GM10248 (cell line): Measurements from ENCODE around the gene AQP2.

Experiments
- CTCF ChIA-PET: fragments of 300-600 bp; sonication (Branson Sonifier 250); formaldehyde crosslinking; extraction: SDS; loops from one replicate; lab custom pipeline; 2021; ENCODE audit warnings: antibody characterized with exemption; lab: Yijun Ruan, JAX
- POLR2A ChIA-PET: fragments of 350-650 bp; sonication (Branson Sonifier 250); formaldehyde crosslinking; extraction: SDS; loops from one replicate; lab custom pipeline; 2020; ENCODE audit warnings: antibody characterized with exemption; lab: Yijun Ruan, JAX
- DNase-seq: peaks from one replicate; pipeline ENCODE4 v3.0.0; 2012; ENCODE audit errors: extremely low spot score
- TF ChIP-seq, protein P1 (sequence below): IDR thresholded peaks from 2 replicates; pipeline ENCODE4 v1.5.1; 2012; ENCODE audit warnings: mild to moderate bottlenecking, low read depth; ENCODE audit errors: extremely low read depth, missing control alignments, control extremely low read depth

The AQP2 gene

DNA sequence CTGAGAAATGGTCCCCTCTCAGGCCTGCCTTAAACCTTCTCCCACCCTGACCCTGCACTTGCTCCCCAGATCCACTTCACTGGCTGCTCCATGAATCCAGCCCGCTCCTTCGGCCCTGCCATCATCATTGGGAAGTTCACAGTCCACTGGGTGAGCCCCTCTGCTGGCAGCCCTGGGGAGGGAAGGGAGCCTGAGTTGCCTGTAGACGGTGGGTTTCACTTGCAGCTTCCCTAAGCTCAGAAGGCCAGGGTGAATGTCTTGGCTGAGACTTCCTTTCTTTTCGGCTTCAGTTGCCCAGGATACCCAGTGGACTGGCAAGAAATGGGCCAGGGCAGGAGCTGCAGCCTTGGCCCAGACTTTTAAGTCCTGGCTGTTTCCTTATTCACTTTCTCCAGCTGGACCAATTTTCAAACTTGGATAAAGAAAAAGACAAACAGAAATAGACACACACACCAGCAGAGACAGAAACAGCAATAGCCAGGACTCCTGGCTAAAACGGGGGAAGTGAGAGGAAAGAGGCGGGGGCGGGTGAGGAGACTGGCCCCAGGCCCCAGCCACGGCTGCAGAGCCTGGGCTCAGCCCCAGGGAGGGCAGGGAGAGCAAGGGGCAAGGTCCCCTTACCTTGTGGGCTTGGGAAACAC, 24.3 kb downstream of the AQP2 start:
- CTCF ChIA-PET = interaction anchor here (1.2 to 2.8 kb wide), 4 partner anchors 16 to 96 kb away, joined by 3 to 9 read pairs (median 8); no protein-coding TSS in a partner anchor
- TF ChIP-seq, protein P1, sequence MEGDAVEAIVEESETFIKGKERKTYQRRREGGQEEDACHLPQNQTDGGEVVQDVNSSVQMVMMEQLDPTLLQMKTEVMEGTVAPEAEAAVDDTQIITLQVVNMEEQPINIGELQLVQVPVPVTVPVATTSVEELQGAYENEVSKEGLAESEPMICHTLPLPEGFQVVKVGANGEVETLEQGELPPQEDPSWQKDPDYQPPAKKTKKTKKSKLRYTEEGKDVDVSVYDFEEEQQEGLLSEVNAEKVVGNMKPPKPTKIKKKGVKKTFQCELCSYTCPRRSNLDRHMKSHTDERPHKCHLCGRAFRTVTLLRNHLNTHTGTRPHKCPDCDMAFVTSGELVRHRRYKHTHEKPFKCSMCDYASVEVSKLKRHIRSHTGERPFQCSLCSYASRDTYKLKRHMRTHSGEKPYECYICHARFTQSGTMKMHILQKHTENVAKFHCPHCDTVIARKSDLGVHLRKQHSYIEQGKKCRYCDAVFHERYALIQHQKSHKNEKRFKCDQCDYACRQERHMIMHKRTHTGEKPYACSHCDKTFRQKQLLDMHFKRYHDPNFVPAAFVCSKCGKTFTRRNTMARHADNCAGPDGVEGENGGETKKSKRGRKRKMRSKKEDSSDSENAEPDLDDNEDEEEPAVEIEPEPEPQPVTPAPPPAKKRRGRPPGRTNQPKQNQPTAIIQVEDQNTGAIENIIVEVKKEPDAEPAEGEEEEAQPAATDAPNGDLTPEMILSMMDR = no peak
- DNase-seq = no peak
- POLR2A ChIA-PET = no interaction called here

DNA sequence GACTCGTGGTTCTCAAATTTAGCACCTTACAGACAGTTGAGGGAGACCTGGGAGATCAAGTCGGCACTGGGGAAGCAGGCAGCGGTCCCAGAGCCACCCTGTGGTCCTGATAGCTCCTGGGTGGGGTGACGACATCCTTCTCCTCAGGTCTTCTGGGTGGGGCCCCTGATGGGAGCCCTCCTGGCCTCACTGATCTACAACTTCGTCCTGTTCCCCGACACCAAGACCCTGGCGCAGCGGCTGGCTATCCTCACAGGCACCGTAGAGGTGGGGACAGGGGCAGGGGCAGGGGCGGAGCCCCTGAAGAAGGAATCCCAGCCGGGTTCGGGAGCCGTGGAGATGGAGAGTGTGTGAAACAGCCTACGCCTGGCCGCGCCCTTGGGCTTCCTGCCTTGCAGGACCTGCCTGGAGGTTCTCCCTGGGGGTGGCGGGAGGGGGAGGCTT, 24.8 kb downstream of the AQP2 start:
- ChIA-PET CTCF (interaction anchor here (1.2 to 13.0 kb wide), 5 partner anchors 8 to 95 kb away, joined by 3 to 193 read pairs (median 8); no protein-coding TSS in a partner anchor), POLR2A (no interaction called here)

DNA sequence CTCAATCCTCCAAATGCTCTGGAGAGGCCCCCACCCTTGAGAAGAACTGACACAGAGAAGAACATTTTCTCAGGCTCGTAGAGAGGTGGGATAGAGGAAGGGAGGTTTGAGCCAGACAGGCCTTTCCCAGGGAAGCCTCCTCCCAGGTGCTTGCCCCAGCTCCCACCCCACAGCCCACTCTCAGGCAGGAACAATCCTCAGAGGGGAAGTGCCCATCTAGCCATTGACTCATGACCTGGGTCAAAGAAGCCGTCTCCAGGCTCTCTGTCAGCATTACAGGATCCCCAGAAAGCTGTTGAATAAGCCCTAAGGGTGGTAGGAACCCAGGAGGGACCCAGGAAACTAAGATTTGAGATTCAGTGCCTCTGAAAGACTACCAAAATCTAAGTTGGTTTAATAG, 26.0 kb downstream of the AQP2 start:
- TF ChIP-seq, protein P1 = no peak
- ChIA-PET CTCF (interaction anchor here (0.7 to 13.0 kb wide), 4 partner anchors 10 to 79 kb away, joined by 3 to 193 read pairs (median 6); no protein-coding TSS in a partner anchor), POLR2A (no interaction called here)
- no peak for DNase-seq

More for the DNA sequence above, 24.8 kb downstream of the AQP2 start:
- DNase-seq = no peak
- TF ChIP-seq, protein P1 = no peak

DNA sequence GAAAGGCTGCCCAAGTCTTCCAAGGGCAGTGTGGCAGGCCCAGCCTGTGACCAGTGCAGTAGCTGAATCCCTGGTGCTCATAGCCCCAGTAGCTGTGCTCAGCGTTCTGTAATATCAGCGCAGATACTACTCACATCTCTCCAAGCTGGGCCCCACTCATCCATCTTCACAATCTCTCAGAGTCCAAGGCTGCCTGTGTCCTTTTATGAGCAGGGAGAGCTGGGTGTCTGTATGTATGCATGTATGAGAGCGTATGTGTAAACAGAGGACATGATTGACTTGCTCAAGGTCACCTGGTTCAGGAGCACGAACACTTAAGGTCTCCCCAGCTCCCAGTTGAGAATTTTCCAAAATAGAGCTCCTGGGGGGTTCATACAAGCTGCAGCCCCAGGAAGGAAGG, 27.6 kb downstream of the AQP2 start:
- DNase-seq = no peak
- CTCF ChIA-PET = interaction anchor here (0.8 to 13.0 kb wide), 8 partner anchors 11 to 111 kb away, joined by 3 to 193 read pairs (median 6); no protein-coding TSS in a partner anchor
- POLR2A ChIA-PET = no interaction called here
- TF ChIP-seq, protein P1 = no peak

DNA sequence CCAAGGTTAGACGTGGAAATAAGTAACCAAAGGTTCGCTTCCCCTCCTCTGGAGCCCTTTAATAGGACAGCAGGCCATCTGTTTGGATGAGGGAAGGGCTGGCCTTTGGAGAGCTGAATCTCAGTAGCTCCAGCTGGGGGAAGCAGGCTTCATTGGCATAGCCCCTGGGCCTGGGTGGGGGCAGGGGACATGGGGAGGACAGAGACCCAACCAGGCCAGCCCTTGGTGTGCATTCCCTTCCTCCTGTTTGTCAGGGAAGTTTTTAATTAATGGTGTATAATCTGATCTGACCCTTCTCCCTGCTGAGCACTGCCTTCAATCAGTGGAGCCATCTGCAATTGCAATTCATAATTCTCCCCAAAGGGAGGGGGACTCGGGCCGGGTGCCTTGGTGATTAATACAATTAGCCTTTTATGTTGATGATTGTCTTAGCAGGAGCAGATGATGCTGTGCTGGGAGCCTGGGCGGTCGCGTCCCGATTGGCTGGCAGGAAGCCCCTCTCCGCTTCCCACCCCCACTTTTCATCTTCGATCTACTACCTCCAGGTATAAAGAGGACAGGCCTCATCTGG, 28.6 kb downstream of the AQP2 start:
- CTCF ChIA-PET = interaction anchor here (1.2 to 13.0 kb wide), 7 partner anchors 12 to 112 kb away, joined by 4 to 193 read pairs (median 10); no protein-coding TSS in a partner anchor
- DNase-seq = no peak
- TF ChIP-seq, protein P1 = no peak
- POLR2A ChIA-PET = no interaction called here

DNA sequence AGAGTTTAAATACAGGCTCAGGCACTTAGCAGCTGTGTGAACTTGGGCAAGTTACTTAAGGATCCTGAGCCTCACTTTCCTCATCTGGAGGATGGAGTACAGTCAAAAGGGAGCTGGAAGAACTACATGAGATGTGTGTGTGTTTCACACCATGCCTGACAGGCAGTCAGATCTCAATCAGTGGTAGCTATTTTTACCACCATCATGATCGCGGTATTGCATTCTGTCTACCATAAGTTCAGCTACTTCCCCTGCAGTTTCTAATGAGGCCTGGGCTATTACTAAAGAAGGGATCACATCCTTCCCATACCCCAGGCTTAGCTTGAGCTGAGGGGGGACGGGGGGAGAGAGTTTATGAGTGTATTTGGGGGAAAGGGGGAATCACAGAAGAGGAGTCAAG, 29.3 kb downstream of the AQP2 start:
- POLR2A ChIA-PET = interaction anchor here (0.6 to 0.7 kb wide), 2 partner anchors 11 to 296 kb away, joined by 3 to 4 read pairs; no protein-coding TSS in a partner anchor
- TF ChIP-seq, protein P1 = no peak
- DNase-seq = no peak
- CTCF ChIA-PET = interaction anchor here (1.3 to 13.0 kb wide), 5 partner anchors 13 to 91 kb away, joined by 3 to 193 read pairs (median 12); no protein-coding TSS in a partner anchor
